HG02973 (cell line): ENCODE measurements around the gene CD151.

Experiments
- ATAC-seq: cut with Tn5 transposase; IDR thresholded peaks from one replicate; pipeline ENCODE4 v1.9.1; 2021; ENCODE audit warnings: moderate library complexity; ENCODE audit not compliant: unreplicated experiment

The CD151 gene

GRCh38 chr11:841981-842369 is 9.2 kb downstream of the CD151 start:
- ATAC-seq, result peak; percentile 2

GRCh38 chr11:842370-843002 is 9.7 kb downstream of the CD151 start, which contains the start of the genes POLR2L and TSPAN4:
TSS of gene POLR2L (minus strand) at chr11:842529. CDS start at chr11:842508, 21 bp downstream.
TSS of gene TSPAN4 (plus strand) at chr11:842852. CDS start at chr11:850305, 7,453 bp downstream.
- ATAC-seq, result peak; percentile 62

GRCh38 chr11:843086-843734 is 10.5 kb downstream of the CD151 start:
- ATAC-seq, result no peak

GRCh38 chr11:843818-844692 is 11.3 kb downstream of the CD151 start:
- ATAC-seq, result no peak

- no peak for ATAC-seq
Observed at GRCh38 chr11:844693-845644, 12.2 kb downstream of the CD151 start.

GRCh38 chr11:845872-846495 is 13.2 kb downstream of the CD151 start:
- ATAC-seq, result no peak

GRCh38 chr11:846496-847098 is 13.8 kb downstream of the CD151 start:
- ATAC-seq, result no peak

GRCh38 chr11:847876-848275 is 15.1 kb downstream of the CD151 start:
- no peak for ATAC-seq

- ATAC-seq, result no peak
Observed at GRCh38 chr11:848380-848931, 15.7 kb downstream of the CD151 start.

- ATAC-seq, result no peak
Observed at GRCh38 chr11:849104-849824, 16.5 kb downstream of the CD151 start.

GRCh38 chr11:849951-850774 is 17.4 kb downstream of the CD151 start:
- ATAC-seq, result no peak

GRCh38 chr11:850775-851763 is 18.3 kb downstream of the CD151 start:
- ATAC-seq, result no peak

- ATAC-seq, result no peak
Observed at GRCh38 chr11:852762-853161, 20.0 kb downstream of the CD151 start.

- no peak for ATAC-seq
Observed at GRCh38 chr11:853682-854448, 21.1 kb downstream of the CD151 start.

GRCh38 chr11:854601-855329 is 22.0 kb downstream of the CD151 start:
- no peak for ATAC-seq
